Calu3 (cell line): ENCODE data around the gene TMEM132D. TPM values are rescaled to one million over a fixed set of nuclear protein-coding genes. Genes with fewer than 3 reads are reported as not detected.

Source experiments
- BruUV-seq: library from RNA; stranded (reverse); fragments of 400-500 nt; replicated peaks from 2 replicates; lab custom pipeline; 2021; lab: Mats Ljungman, UMichigan
- CTCF ChIA-PET: fragments of 300-600 bp; sonication (Branson Sonifier 250); formaldehyde crosslinking; loops from one replicate; lab custom pipeline; 2022; ENCODE audit warnings: antibody characterized with exemption; lab: Charles Lee
- DNase-seq: peaks from one replicate; pipeline ENCODE4 v3.0.0; 2022
- H3K27ac Mint-ChIP-seq: one replicate; pipeline ENCODE4 v1.8.0; 2022; ENCODE audit warnings: mixed read lengths; ENCODE audit not compliant: unreplicated experiment
- H3K27me3 Mint-ChIP-seq: one replicate; pipeline ENCODE4 v1.8.0; 2022; ENCODE audit warnings: mixed read lengths; ENCODE audit not compliant: unreplicated experiment
- H3K36me3 Mint-ChIP-seq: one replicate; pipeline ENCODE4 v1.8.0; 2022; ENCODE audit warnings: mild to moderate bottlenecking, moderate library complexity, mixed read lengths; ENCODE audit not compliant: insufficient read depth, unreplicated experiment
- H3K4me1 Mint-ChIP-seq: one replicate; pipeline ENCODE4 v1.8.0; 2022; ENCODE audit warnings: mild to moderate bottlenecking, low read depth, mixed read lengths; ENCODE audit not compliant: unreplicated experiment
- H3K4me3 Mint-ChIP-seq: one replicate; pipeline ENCODE4 v1.8.0; 2022; ENCODE audit warnings: mild to moderate bottlenecking, low read depth, moderate library complexity, mixed read lengths; ENCODE audit not compliant: unreplicated experiment
- H3K9me3 Mint-ChIP-seq: one replicate; pipeline ENCODE4 v1.8.0; 2022; ENCODE audit warnings: low read depth, mixed read lengths; ENCODE audit not compliant: unreplicated experiment
- CTCF ChIP-seq: fragments of 200-600 bp; IDR thresholded peaks from one replicate; pipeline ENCODE4 v1.8.0; 2022; ENCODE audit warnings: antibody characterized with exemption; ENCODE audit not compliant: unreplicated experiment
- intact Hi-C: fragments of 100-400 bp; cut with micrococcal nuclease; formaldehyde crosslinking; loops from one replicate; pipeline ENCODE4 v1.10.0; 2022; ENCODE audit not compliant: unreplicated experiment
- total RNA-seq: library from RNA; stranded (reverse); gene quantifications from 2 replicates; pipeline ENCODE4 v1.2.3, GENCODE V29; 2022

The TMEM132D gene
- total RNA-seq, 1 experiment from 2014 or later, result not detected

- intact Hi-C loops, result no loop called here
- no TSS peak for BruUV-seq
- CTCF ChIA-PET, result interaction anchor here (0.6 kb wide), 1 partner anchor 60 kb away, joined by 3 read pairs; no protein-coding TSS in a partner anchor
- no peak for TF ChIP-seq CTCF
- H3K4me3 Mint-ChIP-seq, result no peak overlapping the region
- no peak for DNase-seq
- no peaks in the 10 kb centered on the region for H3K4me1 Mint-ChIP-seq
- no peaks in the 10 kb centered on the region for H3K36me3 Mint-ChIP-seq
- peaks cover 17% of the 10 kb centered on the region for H3K9me3 Mint-ChIP-seq
- no peak overlapping the region for H3K27ac Mint-ChIP-seq
- no peaks in the 10 kb centered on the region for H3K27me3 Mint-ChIP-seq
Observed at GRCh38 chr12:129909051-129910020, 5.5 kb upstream of the TMEM132D start.

GRCh38 chr12:129903092-129903945 is 506 bp downstream of the TMEM132D start:
- DNase-seq, result no peak
- intact Hi-C loops, result no loop called here
- Mint-ChIP-seq H3K4me3 (no peak overlapping the region), H3K27ac (no peak overlapping the region), H3K4me1 (no peaks in the 10 kb centered on the region), H3K9me3 (peaks cover 11% of the 10 kb centered on the region), H3K27me3 (no peaks in the 10 kb centered on the region), H3K36me3 (no peaks in the 10 kb centered on the region)
- CTCF ChIA-PET, result no interaction called here
- BruUV-seq, result no TSS peak
- no peak for TF ChIP-seq CTCF

GRCh38 chr12:129902371-129903091 is 1.3 kb downstream of the TMEM132D start:
- H3K27me3 Mint-ChIP-seq, result no peaks in the 10 kb centered on the region
- H3K4me1 Mint-ChIP-seq, result no peaks in the 10 kb centered on the region
- H3K9me3 Mint-ChIP-seq, result peaks cover 10% of the 10 kb centered on the region
- CTCF ChIA-PET, result no interaction called here
- no peak overlapping the region for H3K4me3 Mint-ChIP-seq
- no peaks in the 10 kb centered on the region for H3K36me3 Mint-ChIP-seq
- H3K27ac Mint-ChIP-seq, result no peak overlapping the region
- no peak for DNase-seq
- no TSS peak for BruUV-seq
- TF ChIP-seq CTCF, result no peak
- intact Hi-C loops, result no loop called here

- Mint-ChIP-seq H3K27ac (no peak overlapping the region), H3K36me3 (no peaks in the 10 kb centered on the region), H3K27me3 (no peaks in the 10 kb centered on the region), H3K9me3 (peaks cover 15% of the 10 kb centered on the region), H3K4me1 (no peaks in the 10 kb centered on the region), H3K4me3 (no peak overlapping the region)
- TF ChIP-seq CTCF, result no peak
- intact Hi-C loops, result no loop called here
- no peak for DNase-seq
- no TSS peak for BruUV-seq
- CTCF ChIA-PET, result no interaction called here
Observed at GRCh38 chr12:129901254-129901653, 2.6 kb downstream of the TMEM132D start.
